SK-N-SH treated with all-trans-retinoic acid at 6 μM for 48 hours (cell line): ENCODE measurements around the gene REEP1.

Experiments used
- ATAC-seq: fragments of 200-7000 bp; cut with Tn5 transposase; 3 replicates; pipeline ENCODE4 v1.9.1; 2020; ENCODE audit warnings: mild to moderate bottlenecking, moderate library complexity
- ARNTL ChIP-seq: fragments of 450-650 bp; formaldehyde crosslinking; IDR thresholded peaks from 2 replicates; pipeline ENCODE4 v1.5.0; 2020; ENCODE audit warnings: low read depth, mild to moderate bottlenecking, moderate library complexity, borderline replicate concordance
- BACH2 ChIP-seq: fragments of 250-450 bp; sonication (Bioruptor Pico); IDR thresholded peaks from 2 replicates; pipeline ENCODE4 v1.9.0; 2021; ENCODE audit warnings: mild to moderate bottlenecking, borderline replicate concordance
- CREB5 ChIP-seq: fragments of 250-450 bp; sonication (Bioruptor Pico); IDR thresholded peaks from 2 replicates; pipeline ENCODE4 v1.5.1; 2020; ENCODE audit warnings: low read depth, mild to moderate bottlenecking, moderate library complexity
- CSDC2 ChIP-seq: fragments of 250-450 bp; sonication (Bioruptor Pico); IDR thresholded peaks from 2 replicates; pipeline ENCODE4 v1.5.0; 2020; ENCODE audit warnings: mild to moderate bottlenecking, moderate library complexity
- CSRNP3 ChIP-seq: fragments of 250-450 bp; sonication (Bioruptor Pico); IDR thresholded peaks from 2 replicates; pipeline ENCODE4 v1.5.1; 2021; ENCODE audit warnings: mild to moderate bottlenecking, moderate library complexity
- ESRRG ChIP-seq: fragments of 250-450 bp; sonication (Bioruptor Pico); IDR thresholded peaks from 2 replicates; pipeline ENCODE4 v1.6.1; 2021; ENCODE audit warnings: mild to moderate bottlenecking
- GLIS3 ChIP-seq: fragments of 250-450 bp; sonication (Bioruptor Pico); IDR thresholded peaks from 2 replicates; pipeline ENCODE4 v1.5.0; 2020; ENCODE audit warnings: mild to moderate bottlenecking, moderate library complexity
- ISL1 ChIP-seq: fragments of 250-450 bp; sonication (Bioruptor Pico); IDR thresholded peaks from 2 replicates; pipeline ENCODE4 v2.1.2; 2022; ENCODE audit warnings: mild to moderate bottlenecking, moderate library complexity
- OSR1 ChIP-seq: fragments of 250-450 bp; sonication (Bioruptor Pico); IDR thresholded peaks from 2 replicates; pipeline ENCODE4 v1.8.0; 2022; ENCODE audit warnings: moderate library complexity, mild to moderate bottlenecking, inconsistent platforms
- PATZ1 ChIP-seq: fragments of 250-450 bp; sonication (Bioruptor Pico); IDR thresholded peaks from 2 replicates; pipeline ENCODE4 v1.8.0; 2020; ENCODE audit warnings: mild to moderate bottlenecking, moderate library complexity, borderline replicate concordance
- SNAI2 ChIP-seq: fragments of 250-450 bp; sonication (Bioruptor Pico); IDR thresholded peaks from 2 replicates; pipeline ENCODE4 v1.5.0; 2020; ENCODE audit warnings: mild to moderate bottlenecking, moderate library complexity
- TCF4 ChIP-seq: fragments of 250-450 bp; sonication (Bioruptor Pico); IDR thresholded peaks from 2 replicates; pipeline ENCODE4 v1.8.0; 2021; ENCODE audit warnings: mild to moderate bottlenecking, moderate library complexity, borderline replicate concordance
- TOX ChIP-seq: fragments of 250-450 bp; sonication (Bioruptor Pico); IDR thresholded peaks from 2 replicates; pipeline ENCODE4 v1.8.0; 2021; ENCODE audit warnings: mild to moderate bottlenecking, moderate library complexity, borderline replicate concordance
- TSHZ2 ChIP-seq: fragments of 250-450 bp; sonication (Bioruptor Pico); IDR thresholded peaks from 2 replicates; pipeline ENCODE4 v1.5.0; 2020; ENCODE audit warnings: mild to moderate bottlenecking, moderate library complexity
- ZC3H10 ChIP-seq: fragments of 250-450 bp; sonication (Bioruptor Pico); IDR thresholded peaks from 2 replicates; pipeline ENCODE4 v1.5.1; 2021; ENCODE audit warnings: mild to moderate bottlenecking, moderate library complexity
- ZFP30 ChIP-seq: fragments of 450-650 bp; formaldehyde crosslinking; IDR thresholded peaks from 2 replicates; pipeline ENCODE4 v1.5.0; 2022; ENCODE audit warnings: mild to moderate bottlenecking, moderate library complexity
- ZNF565 ChIP-seq: fragments of 450-650 bp; formaldehyde crosslinking; conservative IDR thresholded peaks from 2 replicates; pipeline ENCODE4 v1.5.0; 2020; ENCODE audit warnings: low read depth, mild to moderate bottlenecking, moderate library complexity
- ZNF8 ChIP-seq: fragments of 450-650 bp; formaldehyde crosslinking; IDR thresholded peaks from 2 replicates; pipeline ENCODE4 v1.5.0; 2020; ENCODE audit warnings: mild to moderate bottlenecking, moderate library complexity

REEP1 gene

GRCh38 chr2:86331384-86331783, 6.0 kb downstream of the REEP1 start:
- ATAC-seq, result no peak
- no peak for TF ChIP-seq TSHZ2 (CRISPR knock-in tag)
- TF ChIP-seq CSDC2 (CRISPR knock-in tag), result no peak
- no peak for TF ChIP-seq ARNTL
- TF ChIP-seq ZC3H10 (CRISPR knock-in tag), result no peak
- no peak for TF ChIP-seq ESRRG (CRISPR knock-in tag)
- TF ChIP-seq ZFP30 (CRISPR knock-in tag), result no peak
- TF ChIP-seq ZNF565 (CRISPR knock-in tag), result no peak
- no peak for TF ChIP-seq TOX
- TF ChIP-seq CSRNP3 (CRISPR knock-in tag), result no peak

GRCh38 chr2:86330001-86330400, 7.4 kb downstream of the REEP1 start:
- no peak for ATAC-seq
- TF ChIP-seq ARNTL (no peak), BACH2 (CRISPR knock-in tag) (no peak), ESRRG (CRISPR knock-in tag) (no peak), SNAI2 (no peak), ZNF8 (CRISPR knock-in tag) (no peak), PATZ1 (no peak), ZC3H10 (CRISPR knock-in tag) (no peak), TCF4 (CRISPR knock-in tag) (no peak), CSRNP3 (CRISPR knock-in tag) (no peak), TOX (no peak), ISL1 (CRISPR knock-in tag) (no peak), CREB5 (no peak), CSDC2 (CRISPR knock-in tag) (no peak), TSHZ2 (CRISPR knock-in tag) (no peak)
- TF ChIP-seq, all 23 proteins: peak for 0

GRCh38 chr2:86323273-86324021, 14.0 kb downstream of the REEP1 start:
- TF ChIP-seq ZFP30 (CRISPR knock-in tag), result no peak
- TF ChIP-seq TCF4 (CRISPR knock-in tag), result no peak
- no peak for TF ChIP-seq PATZ1
- TF ChIP-seq ZNF565 (CRISPR knock-in tag), result no peak
- TF ChIP-seq TSHZ2 (CRISPR knock-in tag), result no peak
- no peak for TF ChIP-seq ZNF8 (CRISPR knock-in tag)
- no peak for TF ChIP-seq GLIS3 (CRISPR knock-in tag)
- TF ChIP-seq TOX, result no peak
- no peak for TF ChIP-seq BACH2 (CRISPR knock-in tag)
- TF ChIP-seq OSR1 (CRISPR knock-in tag), result no peak
- no peak for ATAC-seq
